Parathyroid adenoma (tissue), 2 donors: ENCODE results near the gene COL26A1.

Experiments
- H2AFZ ChIP-seq: fragments of 300-600 bp; sonication (generic); one replicate; pipeline ENCODE4 v1.7.0; 2017; ENCODE audit warnings: antibody characterized with exemption, mild to moderate bottlenecking
- H3K27ac ChIP-seq: fragments of 300-600 bp; sonication (generic); one replicate; pipeline ENCODE4 v1.7.0; 2017
- H3K27me3 ChIP-seq: fragments of 300-600 bp; sonication (generic); one replicate; pipeline ENCODE4 v1.7.0; 2017; ENCODE audit warnings: low read length; ENCODE audit not compliant: control insufficient read depth, insufficient read depth
- H3K36me3 ChIP-seq: fragments of 300-600 bp; sonication (generic); one replicate; pipeline ENCODE4 v1.7.0; 2017; ENCODE audit warnings: low read length; ENCODE audit not compliant: control insufficient read depth, insufficient read depth
- H3K4me1 ChIP-seq: fragments of 300-600 bp; sonication (generic); one replicate; pipeline ENCODE4 v1.7.0; 2017; ENCODE audit warnings: control low read depth
- H3K4me2 ChIP-seq: fragments of 300-600 bp; sonication (generic); one replicate; pipeline ENCODE4 v1.7.0; 2017; ENCODE audit warnings: low read length
- H3K4me3 ChIP-seq: fragments of 300-600 bp; sonication (generic); one replicate; pipeline ENCODE4 v1.7.0; 2017; ENCODE audit warnings: low read depth, low read length
- H3K79me2 ChIP-seq: fragments of 300-600 bp; sonication (generic); one replicate; pipeline ENCODE4 v1.7.0; 2017; ENCODE audit warnings: control low read depth
- H3K9ac ChIP-seq: fragments of 300-600 bp; sonication (generic); one replicate; pipeline ENCODE4 v1.7.0; 2017; ENCODE audit warnings: mild to moderate bottlenecking
- H3K9me3 ChIP-seq: fragments of 300-600 bp; sonication (generic); one replicate; pipeline ENCODE4 v1.7.0; 2017; ENCODE audit warnings: low read length; ENCODE audit not compliant: control insufficient read depth
- CTCF ChIP-seq: fragments of 300-600 bp; sonication (generic); IDR thresholded peaks from one replicate; pipeline ENCODE4 v1.7.0; 2017; ENCODE audit warnings: antibody characterized with exemption, mild to moderate bottlenecking
- donor health status: primary hyperparathyroidism.

The COL26A1 gene

DNA sequence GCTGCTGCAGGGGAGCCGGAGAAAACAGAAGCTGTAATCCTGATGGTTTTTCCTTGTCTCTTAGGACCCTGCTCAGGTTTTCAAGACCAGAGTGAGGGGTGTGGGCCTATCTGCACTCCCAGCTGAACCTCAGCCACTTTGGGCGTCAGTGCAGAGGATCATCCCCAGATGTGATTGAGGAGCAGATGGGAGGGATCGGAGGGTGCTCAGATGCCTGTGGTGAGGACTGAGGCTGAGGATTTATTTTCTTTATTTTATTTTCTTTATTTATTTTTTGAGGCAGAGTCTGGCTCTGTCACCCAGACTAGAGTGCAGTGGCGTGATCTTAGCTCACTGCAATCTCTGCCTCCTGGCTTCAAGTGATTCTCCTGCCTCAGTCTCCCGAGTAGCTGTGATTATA, 13.9 kb downstream of the COL26A1 start:
- H3K9me3 ChIP-seq: no peaks in the 10 kb centered on the region
- TF ChIP-seq CTCF: no peak

GRCh38 chr7:101377189-101377736, 14.6 kb downstream of the COL26A1 start:
- no peaks in the 10 kb centered on the region for H3K27me3 ChIP-seq
- no peaks in the 10 kb centered on the region for H3K36me3 ChIP-seq
- H3K9ac ChIP-seq: no peak overlapping the region
- no peaks in the 10 kb centered on the region for H3K4me1 ChIP-seq
- no peak overlapping the region for H2AFZ ChIP-seq
- H3K79me2 ChIP-seq: peaks cover 6% of the 10 kb centered on the region
- no peak overlapping the region for H3K27ac ChIP-seq
- no peak overlapping the region for H3K4me3 ChIP-seq
- no peak for TF ChIP-seq CTCF
- no peaks in the 10 kb centered on the region for H3K9me3 ChIP-seq
- no peak overlapping the region for H3K4me2 ChIP-seq

More for the DNA sequence above, 13.9 kb downstream of the COL26A1 start:
- Histone ChIP-seq H3K4me1 (no peaks in the 10 kb centered on the region), H3K79me2 (peaks cover 6% of the 10 kb centered on the region), H3K36me3 (no peaks in the 10 kb centered on the region), H3K27ac (no peak overlapping the region), H3K9ac (no peak overlapping the region), H3K4me3 (no peak overlapping the region), H3K4me2 (no peak overlapping the region), H3K27me3 (no peaks in the 10 kb centered on the region), H2AFZ (no peak overlapping the region)

- Histone ChIP-seq H3K4me1 (no peaks in the 10 kb centered on the region), H3K79me2 (peaks cover 2% of the 10 kb centered on the region), H3K36me3 (no peaks in the 10 kb centered on the region), H3K27ac (no peak overlapping the region), H3K4me3 (no peak overlapping the region), H3K27me3 (no peaks in the 10 kb centered on the region), H2AFZ (no peak overlapping the region), H3K9me3 (no peaks in the 10 kb centered on the region), H3K9ac (no peak overlapping the region), H3K4me2 (no peak overlapping the region)
- TF ChIP-seq CTCF: no peak
Measured at GRCh38 chr7:101378751-101379174, 16.1 kb downstream of the COL26A1 start.

- TF ChIP-seq CTCF: no peak
- H3K79me2 ChIP-seq: peaks cover 2% of the 10 kb centered on the region
Measured at GRCh38 chr7:101379302-101379701, 16.6 kb downstream of the COL26A1 start.

DNA sequence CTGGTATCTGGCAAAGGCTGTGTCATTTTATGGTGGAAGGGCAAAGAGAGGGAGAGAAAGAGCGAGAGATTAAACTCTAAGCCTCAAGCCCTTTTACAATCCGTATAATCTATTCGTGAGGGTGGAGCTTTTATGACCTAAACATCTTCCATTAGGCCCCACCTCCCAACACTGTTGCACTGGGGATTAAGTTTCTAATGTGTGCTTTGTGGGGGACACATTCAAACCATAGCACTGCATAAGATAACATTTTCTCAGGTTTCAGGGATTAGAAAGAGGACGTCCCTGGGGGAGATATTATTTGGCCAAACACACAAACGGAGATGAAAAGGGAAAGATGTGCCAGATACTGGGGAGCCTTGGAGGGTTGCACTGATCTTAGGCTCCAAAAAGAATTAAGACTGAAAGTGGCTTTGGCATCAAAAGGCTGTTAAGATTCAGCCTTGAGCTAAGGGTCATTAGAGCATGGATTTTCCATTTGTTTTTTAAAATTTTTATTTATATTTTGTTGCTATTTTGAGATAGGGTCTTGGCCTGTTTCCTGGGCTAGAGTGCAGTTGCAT, 19.0 kb downstream of the COL26A1 start:
- H3K4me1 ChIP-seq: no peaks in the 10 kb centered on the region
- no peaks in the 10 kb centered on the region for H3K36me3 ChIP-seq
- no peak overlapping the region for H2AFZ ChIP-seq
- no peak overlapping the region for H3K4me2 ChIP-seq
- H3K79me2 ChIP-seq: no peaks in the 10 kb centered on the region
- no peaks in the 10 kb centered on the region for H3K9me3 ChIP-seq
- TF ChIP-seq CTCF: no peak
- no peak overlapping the region for H3K27ac ChIP-seq
- H3K27me3 ChIP-seq: no peaks in the 10 kb centered on the region
- H3K4me3 ChIP-seq: no peak overlapping the region
- H3K9ac ChIP-seq: no peak overlapping the region

More at GRCh38 chr7:101379302-101379701, 16.6 kb downstream of the COL26A1 start:
- H3K27me3 ChIP-seq: no peaks in the 10 kb centered on the region
- no peak overlapping the region for H3K9ac ChIP-seq
- H3K4me2 ChIP-seq: no peak overlapping the region
- no peak overlapping the region for H3K4me3 ChIP-seq
- H3K36me3 ChIP-seq: no peaks in the 10 kb centered on the region
- H3K27ac ChIP-seq: no peak overlapping the region
- H2AFZ ChIP-seq: no peak overlapping the region
- no peaks in the 10 kb centered on the region for H3K9me3 ChIP-seq
- H3K4me1 ChIP-seq: no peaks in the 10 kb centered on the region
